Activated CD8-positive, alpha-beta T cell treated with anti-CD3 and anti-CD28 coated beads for 36 hours (primary cell): Measurements from ENCODE around the gene DIAPH3. TPM values are rescaled to one million over a fixed set of nuclear protein-coding genes. Genes with fewer than 3 reads are reported as not detected.

Experiments used
- ATAC-seq: fragments of 200-7000 bp; cut with Tn5 transposase; one replicate; pipeline ENCODE4 v1.10.0; 2021; ENCODE audit warnings: mild to moderate bottlenecking, moderate library complexity
- CTCF ChIA-PET: fragments of 350-600 bp; sonication (Branson Sonifier 250); formaldehyde crosslinking; loops from one replicate; lab custom pipeline; 2021; ENCODE audit warnings: antibody characterized with exemption; lab: Charles Lee
- POLR2A ChIA-PET: fragments of 350-600 bp; sonication (Branson Sonifier 250); formaldehyde crosslinking; loops from one replicate; lab custom pipeline; 2021; ENCODE audit warnings: antibody characterized with exemption; lab: Charles Lee
- DNase-seq: peaks from one replicate; pipeline ENCODE4 v3.0.0-alpha.2; 2020
- H3K27ac Mint-ChIP-seq: one replicate; pipeline ENCODE4 v1.8.0; 2021; ENCODE audit warnings: mild to moderate bottlenecking, mixed read lengths
- H3K27me3 Mint-ChIP-seq: one replicate; pipeline ENCODE4 v1.8.0; 2021; ENCODE audit warnings: mixed read lengths
- H3K36me3 Mint-ChIP-seq: one replicate; pipeline ENCODE4 v1.8.0; 2021; ENCODE audit warnings: low read depth, mixed read lengths
- H3K4me1 Mint-ChIP-seq: one replicate; pipeline ENCODE4 v1.8.0; 2021; ENCODE audit warnings: low read depth, mixed read lengths
- H3K4me3 Mint-ChIP-seq: one replicate; pipeline ENCODE4 v1.8.0; 2021; ENCODE audit warnings: mild to moderate bottlenecking, moderate library complexity, mixed read lengths
- H3K9me3 Mint-ChIP-seq: one replicate; pipeline ENCODE4 v1.8.0; 2021; ENCODE audit warnings: mixed read lengths
- intact Hi-C: fragments of 100-400 bp; cut with micrococcal nuclease; formaldehyde crosslinking; loops from one replicate; pipeline ENCODE4 v1.10.0; 2022
- total RNA-seq, 2 experiments: library from RNA; stranded (reverse); gene quantifications; one replicate each; pipeline ENCODE4 v1.2.3, GENCODE V29; 2021
- TF ChIP-seq, protein P1 (sequence below): fragments of 200-600 bp; IDR thresholded peaks from one replicate; pipeline ENCODE4 v1.8.0; 2022; ENCODE audit warnings: antibody characterized with exemption, mild to moderate bottlenecking

The DIAPH3 gene
- total RNA-seq, 2 experiments from 2014 or later: 23.0 to 25.4 TPM

DNA sequence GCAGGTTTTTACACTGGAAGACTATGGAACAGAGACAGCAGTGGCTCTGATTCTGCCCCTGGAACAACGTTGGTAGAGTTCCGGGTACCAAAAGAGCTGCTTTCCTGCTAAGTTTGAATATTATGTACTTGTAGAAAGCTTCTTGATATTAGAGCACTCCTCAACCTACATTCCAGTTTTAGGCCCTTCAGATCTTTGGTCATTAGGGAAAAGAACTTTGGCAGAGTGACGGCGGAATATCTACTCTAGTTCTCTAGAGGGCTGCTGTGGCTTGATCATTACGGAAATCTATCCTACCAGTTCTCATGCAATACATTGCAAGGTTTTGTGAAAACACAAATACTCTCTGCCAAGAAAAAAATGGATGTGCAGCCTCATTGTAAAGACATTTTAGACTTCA is 415.7 kb downstream of the DIAPH3 start:
- Mint-ChIP-seq H3K36me3 (no peaks in the 10 kb centered on the region), H3K9me3 (no peaks in the 10 kb centered on the region), H3K4me3 (no peak overlapping the region), H3K27ac (no peak overlapping the region), H3K4me1 (no peaks in the 10 kb centered on the region), H3K27me3 (no peaks in the 10 kb centered on the region)
- intact Hi-C loops: no loop called here
- ChIA-PET POLR2A (no interaction called here), CTCF (no interaction called here)
- ATAC-seq (no peak), DNase-seq (no peak)
- TF ChIP-seq, protein P1, sequence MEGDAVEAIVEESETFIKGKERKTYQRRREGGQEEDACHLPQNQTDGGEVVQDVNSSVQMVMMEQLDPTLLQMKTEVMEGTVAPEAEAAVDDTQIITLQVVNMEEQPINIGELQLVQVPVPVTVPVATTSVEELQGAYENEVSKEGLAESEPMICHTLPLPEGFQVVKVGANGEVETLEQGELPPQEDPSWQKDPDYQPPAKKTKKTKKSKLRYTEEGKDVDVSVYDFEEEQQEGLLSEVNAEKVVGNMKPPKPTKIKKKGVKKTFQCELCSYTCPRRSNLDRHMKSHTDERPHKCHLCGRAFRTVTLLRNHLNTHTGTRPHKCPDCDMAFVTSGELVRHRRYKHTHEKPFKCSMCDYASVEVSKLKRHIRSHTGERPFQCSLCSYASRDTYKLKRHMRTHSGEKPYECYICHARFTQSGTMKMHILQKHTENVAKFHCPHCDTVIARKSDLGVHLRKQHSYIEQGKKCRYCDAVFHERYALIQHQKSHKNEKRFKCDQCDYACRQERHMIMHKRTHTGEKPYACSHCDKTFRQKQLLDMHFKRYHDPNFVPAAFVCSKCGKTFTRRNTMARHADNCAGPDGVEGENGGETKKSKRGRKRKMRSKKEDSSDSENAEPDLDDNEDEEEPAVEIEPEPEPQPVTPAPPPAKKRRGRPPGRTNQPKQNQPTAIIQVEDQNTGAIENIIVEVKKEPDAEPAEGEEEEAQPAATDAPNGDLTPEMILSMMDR: no peak

DNA sequence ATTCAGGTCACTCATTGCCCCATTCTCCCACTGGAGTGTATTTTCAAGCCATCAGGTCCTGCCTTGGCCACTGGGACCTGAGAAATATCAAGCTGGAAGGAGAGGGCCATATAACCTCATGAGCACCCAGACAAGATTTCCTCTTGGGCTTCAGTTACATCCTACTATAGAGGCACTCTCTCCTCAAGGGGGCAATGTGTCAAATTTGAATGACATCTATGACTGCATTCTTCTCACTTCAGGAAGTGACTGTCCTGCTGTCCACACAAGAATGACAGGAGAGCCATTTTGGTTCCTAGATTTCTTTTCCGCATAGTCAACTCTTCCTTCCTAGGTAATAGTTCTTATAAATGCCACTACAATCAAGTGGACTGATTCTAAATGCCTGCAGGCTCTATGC is 416.2 kb downstream of the DIAPH3 start:
- POLR2A ChIA-PET: no interaction called here
- ATAC-seq: no peak

DNA sequence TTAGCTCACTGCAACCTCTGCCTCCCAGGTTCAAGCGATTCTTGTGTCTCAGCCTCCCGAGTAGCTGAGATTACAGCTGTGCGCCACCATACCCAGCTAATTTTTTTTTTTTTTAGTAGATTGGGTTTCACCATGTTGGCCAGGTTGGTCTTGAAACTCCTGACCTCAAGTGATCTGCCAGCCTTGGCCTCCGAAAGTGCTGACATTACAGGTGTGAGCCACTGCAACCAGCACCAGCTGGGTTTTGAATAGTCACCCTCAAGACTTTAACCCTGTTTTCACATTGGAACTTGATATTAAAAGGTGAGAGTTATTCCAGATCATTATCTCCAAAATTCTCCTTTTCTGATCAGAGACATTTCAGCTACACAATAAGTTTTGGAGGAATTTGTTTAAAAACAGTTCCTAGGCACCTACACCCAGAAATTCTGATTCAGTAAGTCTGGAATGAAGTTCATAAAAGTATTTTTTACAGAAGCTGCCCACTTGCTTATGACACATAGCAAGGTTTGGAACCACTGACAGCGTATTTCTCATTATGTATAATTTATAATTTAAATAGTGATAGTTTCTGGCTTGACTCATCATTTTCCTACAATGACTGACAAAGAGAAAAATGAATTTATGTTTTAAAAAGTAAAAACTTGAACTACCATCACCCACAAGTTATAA is 417.3 kb downstream of the DIAPH3 start:
- POLR2A ChIA-PET: no interaction called here
- Mint-ChIP-seq H3K27ac (no peak overlapping the region), H3K36me3 (no peaks in the 10 kb centered on the region), H3K9me3 (no peaks in the 10 kb centered on the region), H3K27me3 (no peaks in the 10 kb centered on the region), H3K4me1 (no peaks in the 10 kb centered on the region), H3K4me3 (no peak overlapping the region)
- ATAC-seq (no peak), DNase-seq (no peak)
- TF ChIP-seq, protein P1: no peak
- CTCF ChIA-PET: no interaction called here
- intact Hi-C loops: no loop called here

More for the DNA sequence above, 416.2 kb downstream of the DIAPH3 start:
- intact Hi-C loops: no loop called here
- no peaks in the 10 kb centered on the region for H3K4me1 Mint-ChIP-seq
- H3K27me3 Mint-ChIP-seq: no peaks in the 10 kb centered on the region
- TF ChIP-seq, protein P1: no peak
- no peak for DNase-seq
- H3K27ac Mint-ChIP-seq: no peak overlapping the region
- CTCF ChIA-PET: no interaction called here
- H3K4me3 Mint-ChIP-seq: no peak overlapping the region
- H3K36me3 Mint-ChIP-seq: no peaks in the 10 kb centered on the region
- no peaks in the 10 kb centered on the region for H3K9me3 Mint-ChIP-seq

DNA sequence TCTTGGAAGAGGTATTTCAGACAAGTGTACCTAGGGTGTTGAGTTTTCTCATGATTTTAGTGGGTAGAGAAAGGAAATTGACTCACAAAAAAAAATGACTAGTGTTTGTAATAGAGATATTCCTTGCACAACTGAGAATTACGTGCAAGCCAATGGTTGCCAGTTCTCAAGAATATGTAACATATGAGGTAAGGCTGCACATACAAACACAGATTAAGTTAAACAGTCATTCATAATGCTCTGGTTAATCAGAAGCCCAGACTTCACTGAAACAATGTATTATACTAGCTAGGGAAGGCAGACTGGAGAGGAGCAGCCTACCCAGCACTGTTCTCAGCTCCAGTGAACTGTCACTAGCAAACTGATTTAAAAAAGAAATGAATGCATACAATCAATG is 418.3 kb downstream of the DIAPH3 start:
- no peak overlapping the region for H3K27ac Mint-ChIP-seq

DNA sequence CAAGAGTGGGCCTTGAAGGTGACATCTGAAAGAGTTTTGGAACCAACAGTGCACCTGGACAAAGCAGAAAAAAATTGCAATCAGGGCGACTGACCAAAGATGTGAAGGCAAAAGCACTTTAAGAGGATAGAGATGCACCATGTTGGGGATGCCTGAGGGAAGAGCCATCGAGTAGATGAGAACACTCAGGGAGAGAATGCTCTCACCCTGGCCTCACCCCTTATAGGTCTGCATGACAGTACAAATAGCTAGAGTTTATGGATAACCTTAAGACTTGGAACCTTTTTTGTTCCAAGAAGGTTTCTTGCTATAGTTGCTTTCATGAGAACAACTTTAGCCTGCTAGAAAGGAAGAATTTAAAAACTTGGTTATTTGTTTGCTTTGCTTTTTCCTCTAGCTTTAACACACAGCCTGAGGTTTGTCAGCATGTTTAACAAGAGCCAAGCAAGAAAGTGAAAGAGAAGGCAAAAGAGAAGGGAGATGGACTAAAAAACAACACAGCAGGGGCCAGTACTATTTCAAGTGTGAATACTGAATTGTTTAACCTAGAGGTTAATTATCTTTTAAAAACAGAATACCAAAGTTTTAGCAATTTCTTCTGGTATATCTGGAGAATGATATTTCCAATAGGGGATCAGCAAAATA is 418.9 kb downstream of the DIAPH3 start:
- no peak overlapping the region for H3K4me3 Mint-ChIP-seq
- intact Hi-C loops: no loop called here
- DNase-seq: no peak
- H3K27ac Mint-ChIP-seq: no peak overlapping the region
- ATAC-seq: no peak
- ChIA-PET CTCF (no interaction called here), POLR2A (no interaction called here)
- H3K9me3 Mint-ChIP-seq: no peaks in the 10 kb centered on the region
- no peaks in the 10 kb centered on the region for H3K27me3 Mint-ChIP-seq
- TF ChIP-seq, protein P1: no peak
- H3K36me3 Mint-ChIP-seq: no peaks in the 10 kb centered on the region
- H3K4me1 Mint-ChIP-seq: no peaks in the 10 kb centered on the region

More for the DNA sequence above, 418.3 kb downstream of the DIAPH3 start:
- DNase-seq (no peak), ATAC-seq (no peak)
- TF ChIP-seq, protein P1: no peak
- intact Hi-C loops: no loop called here
- Mint-ChIP-seq H3K27me3 (no peaks in the 10 kb centered on the region), H3K9me3 (no peaks in the 10 kb centered on the region), H3K4me1 (no peaks in the 10 kb centered on the region), H3K36me3 (no peaks in the 10 kb centered on the region), H3K4me3 (no peak overlapping the region)
- POLR2A ChIA-PET: no interaction called here
- CTCF ChIA-PET: no interaction called here
